C4-2B (cell line): Measurements from ENCODE around the gene SLC10A3.

ENCODE experiments used
- CTCF ChIP-seq: fragments of 450-650 bp; conservative IDR thresholded peaks from 2 replicates; pipeline ENCODE4 v1.5.1; 2017; ENCODE audit warnings: mild to moderate bottlenecking
- ZFX ChIP-seq: fragments of 450-650 bp; IDR thresholded peaks from 2 replicates; pipeline ENCODE4 v1.6.1; 2017

- TF ChIP-seq CTCF: no peak
- TF ChIP-seq ZFX: no peak
These were observed 46.9 kb downstream of the SLC10A3 start for GRCh38 chrX:154443479-154443910.
